GM21717 (cell line): ENCODE results near the gene NOD1.
"Not testable (repeated sequence)": the region's sequence is repeated elsewhere in the genome, so short reads cannot be mapped to it uniquely, and the experiment has no call there.

Experiments
- ATAC-seq: cut with Tn5 transposase; IDR thresholded peaks from one replicate; pipeline ENCODE4 v1.9.1; 2021; ENCODE audit warnings: mild to moderate bottlenecking, moderate library complexity; ENCODE audit not compliant: unreplicated experiment

Gene NOD1

DNA sequence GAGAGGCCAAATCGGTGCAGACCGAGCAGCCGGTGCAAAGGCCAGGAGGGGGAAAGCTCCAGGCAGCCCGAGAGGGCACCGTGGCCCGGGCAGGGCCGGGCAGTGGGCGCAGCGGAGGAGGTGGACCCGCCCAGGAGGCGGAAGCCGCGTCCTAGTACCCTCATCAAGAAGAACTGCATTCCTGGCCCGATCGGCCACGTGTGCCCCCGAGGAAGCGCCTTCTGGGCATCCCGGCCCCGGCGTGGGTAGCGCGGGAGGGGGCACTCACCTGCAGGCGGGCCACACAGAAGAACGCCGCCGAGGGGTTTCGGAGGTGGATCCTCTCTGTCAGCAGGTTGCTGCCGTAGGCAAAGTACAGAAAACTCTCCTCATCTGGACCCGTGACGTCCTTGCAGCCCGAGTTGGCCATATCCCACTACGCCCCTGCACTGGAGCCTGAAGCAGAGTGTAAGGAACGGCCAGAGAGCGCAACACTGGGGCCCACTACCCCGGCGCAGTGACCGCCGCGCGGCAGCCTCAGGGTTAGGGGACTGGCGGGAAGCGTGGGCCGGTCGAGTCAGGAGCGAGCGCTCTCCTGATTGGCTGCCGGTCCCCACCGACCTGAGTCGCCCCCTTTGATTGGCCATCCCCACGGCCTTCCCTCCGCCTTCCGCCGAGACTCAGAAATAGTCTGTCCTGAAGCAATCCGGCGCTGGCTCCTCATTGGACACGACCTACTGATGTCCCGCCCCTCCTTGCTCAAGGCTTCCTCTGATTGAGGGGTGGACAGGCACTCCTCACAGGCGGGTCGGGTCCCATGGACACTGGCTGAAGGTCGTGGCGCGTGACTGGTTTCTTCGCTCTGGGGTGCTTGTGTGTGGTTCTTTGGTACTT is 26.0 kb upstream of the NOD1 start, which contains the start of gene GGCT:
TSS of gene GGCT (minus strand) at position 529 of the 873 bp plus-strand sequence. CDS start at position 409, 120 bp downstream.
- peak; percentile 98 for ATAC-seq

DNA sequence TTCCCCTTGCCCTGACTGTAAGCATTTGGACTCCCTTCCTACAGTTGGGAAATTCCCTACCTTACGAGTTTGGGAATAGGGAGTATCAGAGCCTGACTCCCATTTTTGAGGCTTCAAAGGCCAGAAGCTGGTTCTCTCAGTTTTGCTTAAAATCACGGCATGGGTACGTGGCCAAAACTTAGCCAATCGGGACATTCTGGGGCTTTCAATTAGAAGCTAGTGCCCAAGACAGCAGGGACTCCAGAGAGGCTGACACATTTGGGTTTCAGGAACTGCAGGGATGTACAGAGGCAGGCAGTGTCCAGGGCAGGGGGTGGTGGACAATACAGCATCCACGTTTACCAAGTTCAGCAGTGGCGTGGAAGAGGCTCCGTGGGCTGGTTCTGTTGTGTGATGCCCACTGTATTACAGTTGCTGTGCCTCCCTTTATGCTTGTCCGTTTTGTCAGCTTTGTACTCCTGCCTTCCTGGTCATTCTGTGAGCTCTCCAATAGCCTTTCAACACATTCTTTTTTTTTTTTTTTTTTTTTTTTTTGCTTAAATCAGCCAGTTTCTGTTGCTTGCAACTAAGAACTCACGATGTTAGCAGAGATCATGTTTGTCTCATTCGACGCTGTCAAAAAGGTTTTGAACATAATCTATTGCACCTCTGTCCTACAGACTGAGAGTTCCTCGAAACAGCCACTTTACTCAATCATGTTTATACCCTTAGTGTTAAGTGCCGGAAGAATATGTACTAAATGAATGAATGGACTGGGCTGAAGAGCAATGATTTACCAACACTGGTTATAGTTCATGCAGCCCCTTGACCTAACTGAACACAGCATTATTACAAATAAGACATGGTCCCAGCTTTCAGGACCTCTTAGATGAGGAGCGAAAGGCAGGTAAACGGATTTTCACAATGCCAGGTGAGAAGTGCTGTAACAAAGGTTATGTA is 25.0 kb upstream of the NOD1 start:
- ATAC-seq = no peak

DNA sequence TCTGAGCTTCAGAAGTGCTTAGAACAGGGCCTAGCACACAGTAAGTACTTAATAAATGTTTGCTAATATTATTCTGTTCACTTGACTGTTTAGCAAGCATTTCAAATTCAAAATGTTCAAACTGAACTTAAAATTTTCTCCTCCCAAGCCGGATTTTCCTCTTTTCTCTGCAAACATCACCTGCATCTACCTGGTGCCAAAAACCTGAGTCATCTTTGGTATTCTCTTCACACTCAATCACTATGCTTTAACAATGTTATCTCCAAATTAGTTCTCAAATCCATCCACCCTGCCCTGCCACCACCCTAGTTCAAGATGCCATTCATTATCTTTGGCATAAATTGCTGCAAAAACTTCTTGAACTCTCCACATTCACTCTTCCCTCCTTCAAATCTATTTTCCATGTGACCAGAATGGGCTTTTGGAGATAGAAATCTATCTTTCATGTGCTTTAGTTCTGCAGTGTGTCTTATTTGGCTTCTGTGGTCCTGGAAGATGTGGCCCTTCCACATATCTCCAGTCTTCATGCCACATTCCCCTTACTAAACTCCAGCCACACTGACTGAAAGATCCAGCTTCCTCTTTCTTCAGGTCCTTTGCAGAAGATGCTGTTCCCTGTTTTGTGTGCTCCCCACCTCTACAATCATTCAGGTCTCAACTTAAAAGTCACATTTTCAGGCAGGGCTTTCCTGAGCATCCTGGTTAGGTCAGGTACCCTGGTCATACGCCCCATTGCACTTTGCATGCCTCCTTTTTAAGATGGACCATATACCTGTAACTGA is 24.1 kb upstream of the NOD1 start:
- ATAC-seq = no peak

DNA sequence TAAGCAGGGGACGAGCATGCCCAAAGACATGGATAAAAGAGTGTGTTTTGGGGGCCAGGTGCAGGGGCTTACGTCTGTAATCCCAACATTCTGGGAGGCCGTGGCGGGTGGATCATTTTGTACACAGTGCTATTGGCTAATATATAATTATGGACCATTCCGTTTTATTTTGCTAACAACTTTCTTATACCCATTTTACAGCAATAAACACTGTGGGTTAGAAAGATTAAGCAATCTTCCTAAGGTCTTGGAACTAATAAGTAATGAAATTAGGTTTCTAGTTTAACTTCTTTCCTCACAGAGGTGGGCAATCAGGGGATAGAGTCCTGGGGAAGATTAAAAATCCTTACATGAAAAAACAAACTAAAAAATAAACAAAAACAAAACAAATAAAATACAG is 22.7 kb upstream of the NOD1 start:
- no peak for ATAC-seq

DNA sequence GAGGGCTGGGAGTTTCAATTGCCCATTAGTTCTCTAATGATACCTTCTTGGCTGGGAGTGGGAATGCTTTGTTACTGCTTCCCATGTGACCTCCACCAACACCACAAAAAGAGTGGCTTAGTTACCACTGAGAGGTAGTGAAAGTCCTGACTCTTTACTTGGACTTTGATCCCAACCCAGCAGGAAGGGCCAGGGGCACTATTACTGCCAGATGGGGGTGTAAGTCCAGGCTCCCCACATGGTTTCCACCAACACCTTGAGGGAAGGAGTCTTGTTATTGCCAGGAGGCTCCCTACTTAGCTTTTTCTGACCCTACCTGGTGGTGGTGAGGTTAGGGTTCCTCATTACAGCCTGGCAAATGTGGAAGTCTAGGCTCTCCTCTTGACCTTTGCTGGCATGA is 14.6 kb upstream of the NOD1 start:
- ATAC-seq = no peak

DNA sequence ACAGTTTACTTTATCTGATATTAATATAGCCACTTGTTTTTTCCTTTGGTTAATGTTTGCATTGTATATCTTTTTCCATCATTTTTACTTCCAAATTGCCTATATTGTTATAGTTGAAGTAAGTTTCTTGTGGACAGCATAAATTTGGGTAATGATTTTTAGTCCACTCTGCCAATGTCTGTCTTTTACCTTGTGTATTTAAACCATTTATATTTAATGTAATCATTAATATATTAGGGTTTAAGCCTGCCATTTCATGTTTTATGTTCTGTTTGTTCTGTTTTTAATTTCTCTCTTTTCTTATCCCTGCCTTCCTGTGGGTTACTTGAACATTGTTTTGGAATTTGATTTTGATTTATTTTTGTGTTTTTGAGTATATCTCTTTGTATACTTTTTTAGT is 12.8 kb upstream of the NOD1 start:
- ATAC-seq = no peak

DNA sequence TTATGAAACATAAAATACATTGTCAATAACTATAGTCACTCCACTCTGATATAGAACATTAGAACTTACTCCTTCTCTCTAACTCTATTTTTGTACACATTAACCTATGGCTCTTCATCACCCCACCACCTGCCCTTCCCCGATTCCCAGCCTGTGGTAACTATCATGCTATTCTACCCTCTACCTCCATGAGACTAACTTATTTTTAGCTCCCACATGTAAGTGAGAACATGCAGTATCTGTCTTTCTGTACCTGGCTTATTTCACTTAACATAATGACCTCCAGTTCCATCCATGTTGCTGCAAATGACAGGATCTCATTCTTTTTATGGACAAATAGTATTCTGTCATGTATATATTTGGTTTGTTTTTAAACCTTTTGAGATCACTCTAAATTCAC is 8.8 kb upstream of the NOD1 start:
- no peak for ATAC-seq

DNA sequence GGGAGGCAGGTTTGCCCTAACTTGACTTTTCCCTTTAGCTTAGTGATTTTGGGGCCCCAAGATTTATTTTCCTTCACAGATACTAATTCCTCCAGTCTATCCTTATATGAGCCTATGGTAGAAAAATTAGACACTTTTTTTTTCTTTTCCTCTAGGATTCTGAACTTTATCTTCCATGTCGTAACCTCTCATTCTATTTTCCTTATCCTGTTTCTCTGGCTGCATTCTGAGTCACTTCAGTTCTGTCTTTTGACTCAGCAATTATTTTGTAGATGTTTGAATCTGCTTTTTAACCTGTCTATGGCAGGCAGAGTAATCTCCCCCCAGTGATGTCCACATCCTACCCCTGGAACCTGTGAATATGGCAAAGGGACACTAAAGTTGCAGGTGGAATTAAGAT is 7.1 kb upstream of the NOD1 start:
- no peak for ATAC-seq

DNA sequence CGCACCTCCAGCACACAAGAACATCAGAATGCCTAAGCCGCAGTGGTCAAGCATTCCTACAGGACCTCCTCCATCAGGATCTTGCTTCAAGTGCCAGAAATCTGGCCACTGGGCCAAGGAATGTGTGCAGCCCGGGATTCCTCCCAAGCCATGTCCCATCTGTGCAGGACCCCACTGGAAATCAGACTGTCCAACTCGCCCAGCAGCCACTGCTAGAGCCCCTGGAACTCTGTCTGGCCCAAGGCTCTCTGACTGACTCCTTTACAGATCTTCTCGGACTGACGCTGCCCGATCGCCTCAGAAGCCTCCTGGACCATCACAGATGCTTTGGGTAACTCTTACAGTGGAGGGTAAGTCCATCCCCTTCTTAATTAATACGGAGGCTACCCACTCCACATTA is 2.8 kb upstream of the NOD1 start:
- ATAC-seq = not testable (repeated sequence)

DNA sequence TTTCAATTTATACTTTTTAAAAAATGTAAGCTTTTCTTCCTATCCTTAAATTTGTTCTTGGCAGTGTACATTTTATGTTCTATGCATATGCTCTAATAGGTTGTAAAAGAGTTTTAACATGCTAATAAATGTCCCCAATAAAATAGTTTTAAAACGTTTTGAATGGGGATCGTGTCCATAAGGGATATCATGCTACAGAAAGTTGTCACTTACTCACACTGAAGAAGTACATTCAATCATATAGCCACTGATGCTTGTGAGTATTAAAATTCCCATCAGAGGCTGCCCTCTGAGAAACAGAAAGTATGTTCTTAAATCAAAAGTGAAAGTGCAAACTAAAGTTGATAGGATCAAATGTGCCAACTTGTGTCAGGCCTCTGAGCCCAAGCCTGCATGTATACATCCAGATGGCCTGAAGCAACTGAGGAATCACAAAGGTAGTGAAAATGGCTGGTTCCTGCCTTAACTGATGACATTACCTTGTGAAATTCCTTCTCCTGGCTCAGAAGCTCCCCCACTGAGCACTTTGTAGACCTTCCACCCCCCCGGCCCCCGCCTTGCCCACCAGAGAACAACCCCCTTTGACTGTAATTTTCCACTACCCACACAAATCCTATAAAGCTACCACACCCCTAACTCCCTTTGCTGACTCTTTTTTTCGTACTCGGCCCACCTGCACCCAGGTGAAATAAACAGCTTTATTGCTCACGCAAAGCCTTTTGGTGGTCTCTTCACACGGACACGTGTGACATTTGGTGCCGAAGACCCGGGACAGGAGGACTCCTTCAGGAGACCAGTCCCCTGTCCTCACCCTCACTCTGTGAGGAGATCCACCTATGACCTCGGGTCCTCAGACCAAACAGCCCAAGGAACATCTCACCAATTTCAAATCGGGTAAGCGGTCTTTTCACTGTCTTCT is 877 bp upstream of the NOD1 start:
- peak; percentile 47 for ATAC-seq

DNA sequence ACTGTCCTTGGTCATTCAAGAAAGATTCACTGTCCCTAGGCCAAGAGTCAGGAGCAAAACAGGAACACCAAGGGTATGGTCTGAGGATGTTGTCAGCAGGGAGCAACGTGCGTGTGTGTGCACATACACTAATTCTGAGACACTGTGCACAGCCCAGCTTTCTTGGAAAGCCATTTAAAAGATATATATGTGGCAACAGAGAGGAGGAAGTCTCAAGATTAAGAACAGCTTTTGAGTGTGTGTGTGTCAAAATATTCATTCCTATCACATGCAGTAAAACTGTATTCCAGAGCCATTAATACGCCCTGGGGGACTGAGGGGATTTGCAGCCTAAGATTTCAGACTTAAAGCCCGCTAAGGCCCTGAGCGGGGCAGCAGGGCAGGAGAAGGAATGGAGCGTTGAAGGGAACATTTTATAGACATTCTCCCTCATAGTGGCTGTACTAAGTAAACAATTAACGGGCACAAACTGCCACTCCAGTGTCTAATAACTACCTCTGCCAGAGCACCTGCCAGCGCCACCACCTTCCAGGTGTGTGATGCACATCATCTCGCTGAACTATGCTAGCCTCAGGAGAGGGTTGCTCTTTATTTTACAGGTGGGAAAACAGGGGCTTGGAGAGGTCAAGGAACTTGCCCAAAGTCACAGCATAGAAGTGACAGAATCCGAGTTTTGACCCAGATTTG is 2.0 kb downstream of the NOD1 start:
- ATAC-seq = no peak

DNA sequence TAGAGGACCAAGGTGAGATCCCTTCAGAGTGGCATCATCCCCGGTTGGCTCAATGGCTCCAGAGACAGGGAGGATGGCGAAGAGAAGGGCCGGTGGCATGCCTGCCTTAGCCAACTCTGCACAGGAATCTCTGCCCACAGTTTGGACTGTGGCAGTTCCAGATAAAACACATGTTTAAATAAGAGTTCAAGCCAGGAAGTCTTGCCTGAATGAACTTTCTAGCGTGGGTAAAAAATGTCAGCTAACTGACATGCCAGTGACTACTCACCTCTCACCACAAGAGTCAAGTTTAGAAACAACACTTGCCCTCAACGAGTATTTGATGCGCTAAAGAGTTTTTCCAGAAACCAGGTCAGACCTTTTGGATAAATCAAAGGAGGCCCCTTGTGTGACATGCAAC is 3.0 kb downstream of the NOD1 start:
- no peak for ATAC-seq

DNA sequence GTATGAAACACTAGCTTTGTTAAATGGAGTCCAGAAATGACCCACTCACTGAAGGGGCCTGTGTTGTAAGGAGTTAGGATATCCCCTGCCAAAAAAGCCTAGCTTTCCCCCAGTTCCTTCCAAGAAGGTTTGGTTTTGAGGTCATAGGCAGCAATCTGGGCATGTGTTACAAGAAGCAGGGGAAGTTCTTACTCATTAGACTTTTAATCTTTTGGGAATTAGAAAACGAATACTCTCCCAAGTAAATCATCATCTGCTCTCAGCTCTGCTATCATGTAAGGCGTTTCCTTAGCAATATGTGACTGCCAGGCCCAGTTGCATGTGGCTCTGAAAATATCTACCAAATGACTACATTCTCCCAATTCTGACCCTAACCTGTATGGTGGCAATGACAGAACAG is 3.7 kb downstream of the NOD1 start:
- no peak for ATAC-seq

DNA sequence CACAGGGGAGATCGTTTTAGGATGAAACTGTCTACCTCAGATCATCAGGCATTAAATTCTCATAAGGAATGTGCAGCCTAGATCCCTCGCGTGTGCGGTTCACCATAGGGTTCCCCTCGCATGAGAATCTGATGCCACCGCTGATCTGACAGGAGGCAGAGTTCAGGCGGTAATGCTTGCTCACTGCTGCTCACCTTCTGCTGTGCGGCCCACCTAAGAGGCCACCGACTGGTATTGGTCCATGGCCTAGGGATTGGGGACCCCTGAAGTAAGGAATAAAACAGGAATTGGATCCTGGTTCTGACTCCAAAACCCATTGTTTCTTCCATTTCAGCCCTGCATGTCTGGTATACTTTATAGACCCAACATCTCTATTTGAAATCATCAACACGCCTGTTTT is 4.1 kb downstream of the NOD1 start:
- no peak for ATAC-seq

DNA sequence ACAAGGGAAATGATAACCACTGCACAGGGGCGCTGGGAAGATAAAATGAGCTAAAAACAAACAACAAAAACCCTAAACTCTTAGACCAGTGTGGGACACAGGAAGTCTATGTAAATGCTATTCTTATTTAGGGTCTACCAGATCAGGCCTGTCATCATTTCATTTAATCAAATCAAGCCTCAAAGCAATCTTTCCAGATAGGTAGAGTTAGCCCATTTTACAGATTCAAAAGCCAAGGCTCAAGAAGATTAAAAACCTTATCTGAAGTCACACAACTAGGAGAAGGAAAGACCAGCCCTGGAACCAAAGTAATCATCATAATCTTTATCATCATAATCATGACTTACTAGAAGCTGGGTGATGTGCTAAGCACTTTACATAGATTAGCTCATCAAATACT is 4.7 kb downstream of the NOD1 start:
- ATAC-seq = no peak

DNA sequence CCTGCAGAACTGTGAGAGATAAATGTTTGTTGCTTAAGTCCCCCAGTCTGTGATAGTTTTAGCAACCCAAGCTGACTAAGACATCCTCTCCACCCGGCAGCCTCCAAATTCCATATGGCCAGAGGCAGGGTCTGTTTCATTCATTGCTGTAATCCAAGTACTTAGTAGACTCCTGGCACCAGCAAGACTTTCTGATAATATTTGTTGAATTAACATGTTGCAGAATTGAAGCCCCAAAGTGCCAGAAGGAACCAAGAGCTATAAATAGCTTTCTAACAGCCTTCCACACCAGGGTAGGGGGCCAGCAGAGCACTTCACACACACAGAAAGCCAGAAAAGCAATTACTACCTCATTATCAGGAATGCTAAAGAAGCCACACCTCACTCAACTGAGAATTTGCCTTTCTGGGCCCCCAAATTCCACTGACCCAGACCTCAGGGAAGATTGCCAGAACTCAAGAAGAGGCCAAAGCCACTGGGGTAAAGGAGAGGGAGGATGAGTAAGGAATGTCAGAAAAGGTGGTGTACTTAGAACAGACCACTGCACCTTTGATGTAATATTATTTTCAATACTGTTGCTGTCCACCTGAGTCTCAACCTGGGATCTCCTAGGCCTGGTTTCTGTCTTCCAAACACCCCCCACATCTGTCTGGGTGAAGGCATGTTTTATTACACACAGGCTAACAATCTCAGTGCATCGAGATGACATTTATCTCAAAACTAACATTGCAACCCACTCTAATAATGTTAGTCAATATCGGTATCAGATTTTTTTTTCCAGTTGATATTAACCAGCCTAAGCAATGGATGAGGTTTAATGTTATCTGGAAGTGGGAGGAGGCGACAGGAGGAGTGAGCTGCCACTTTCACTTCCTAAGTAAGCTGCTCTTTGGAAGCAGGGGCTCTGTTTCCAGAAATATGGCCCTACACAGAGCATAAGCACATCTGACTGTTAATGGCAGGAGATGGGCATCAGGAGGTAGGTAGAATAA is 5.5 kb downstream of the NOD1 start:
- ATAC-seq = no peak

DNA sequence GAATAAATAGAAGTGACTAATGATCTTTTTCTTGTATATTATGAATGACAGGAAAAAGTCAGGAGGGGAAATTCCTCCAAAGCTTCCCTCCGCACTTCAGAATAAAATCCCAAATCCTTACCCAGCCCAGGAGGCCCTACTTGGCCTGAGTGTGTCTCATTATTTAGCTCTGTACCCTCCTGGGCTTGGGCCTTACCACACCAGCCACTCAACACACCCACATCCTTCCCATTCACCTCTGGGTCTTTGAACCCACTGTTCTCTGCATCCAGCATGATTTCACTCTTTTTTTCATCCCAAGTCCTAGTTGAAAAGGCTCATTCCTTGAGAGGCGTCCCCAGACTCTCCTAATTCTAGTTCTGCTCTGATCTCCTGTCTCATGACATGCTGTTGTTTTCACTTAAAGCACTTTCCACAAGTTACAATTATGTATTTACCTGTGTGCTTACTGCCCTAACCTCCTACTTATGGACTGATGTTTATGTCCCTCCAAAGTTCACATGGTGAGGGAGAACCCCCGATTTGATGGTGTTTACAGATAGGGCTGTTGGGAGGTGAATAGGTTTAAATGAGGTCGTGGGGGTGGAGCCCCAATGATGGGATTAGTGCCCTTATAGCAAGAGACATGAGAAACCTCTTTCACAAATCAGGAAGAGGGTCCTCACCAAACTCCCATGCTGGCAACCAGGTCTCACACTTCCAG is 6.4 kb downstream of the NOD1 start:
- ATAC-seq = no peak

DNA sequence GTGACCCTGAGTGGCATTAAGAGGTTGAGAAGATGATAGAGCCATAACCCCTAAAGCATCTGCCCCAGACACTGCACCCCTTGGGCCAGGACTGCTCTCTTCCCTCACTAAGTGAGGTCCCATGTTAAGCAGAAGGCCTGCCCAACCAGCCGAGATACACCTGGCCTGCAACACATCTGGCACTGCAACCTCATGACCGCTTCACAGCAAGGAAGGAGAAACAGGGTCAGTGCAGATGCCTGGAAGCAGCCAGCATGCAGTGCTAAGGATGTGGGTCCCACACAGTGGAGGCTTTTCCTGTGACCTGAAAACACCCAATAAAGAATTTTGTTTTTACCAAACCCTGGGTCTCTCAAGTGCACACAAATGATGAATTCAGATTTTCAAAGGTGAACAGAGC is 7.4 kb downstream of the NOD1 start:
- no peak for ATAC-seq
